Activated B cell treated with CpG ODN at 0.5 μM for 24 hours (primary cell): ENCODE results near the gene STK35. TPM values are rescaled to one million over a fixed set of nuclear protein-coding genes. Genes with fewer than 3 reads are reported as not detected.

Experiments
- ATAC-seq: fragments of 200-7000 bp; cut with Tn5 transposase; one replicate; pipeline ENCODE4 v1.10.0; 2021; ENCODE audit warnings: low read depth, mild to moderate bottlenecking, moderate library complexity
- CTCF ChIA-PET: fragments of 350-600 bp; sonication (Branson Sonifier 250); formaldehyde crosslinking; loops from one replicate; lab custom pipeline; 2021; ENCODE audit warnings: antibody characterized with exemption; lab: Charles Lee
- POLR2A ChIA-PET: fragments of 350-600 bp; sonication (Branson Sonifier 250); formaldehyde crosslinking; loops from one replicate; lab custom pipeline; 2021; ENCODE audit warnings: antibody characterized with exemption; lab: Charles Lee
- DNase-seq: peaks from one replicate; pipeline ENCODE4 v3.0.0; 2022
- H3K27ac Mint-ChIP-seq: one replicate; pipeline ENCODE4 v1.8.0; 2020; ENCODE audit warnings: mixed read lengths
- H3K27me3 Mint-ChIP-seq: one replicate; pipeline ENCODE4 v1.8.0; 2021; ENCODE audit warnings: mixed read lengths
- H3K36me3 Mint-ChIP-seq: one replicate; pipeline ENCODE4 v1.8.0; 2021; ENCODE audit warnings: low read depth, mixed read lengths
- H3K4me1 Mint-ChIP-seq: one replicate; pipeline ENCODE4 v1.8.0; 2021; ENCODE audit warnings: mixed read lengths
- H3K4me3 Mint-ChIP-seq: one replicate; pipeline ENCODE4 v1.8.0; 2020; ENCODE audit warnings: mild to moderate bottlenecking, mixed read lengths
- H3K9me3 Mint-ChIP-seq: one replicate; pipeline ENCODE4 v1.8.0; 2020; ENCODE audit warnings: mixed read lengths
- CTCF ChIP-seq: fragments of 200-600 bp; IDR thresholded peaks from one replicate; pipeline ENCODE4 v1.8.0; 2022; ENCODE audit warnings: antibody characterized with exemption, mild to moderate bottlenecking
- intact Hi-C: fragments of 100-400 bp; cut with micrococcal nuclease; formaldehyde crosslinking; loops from one replicate; pipeline ENCODE4 v1.15.1; 2024
- total RNA-seq: library from RNA; stranded (reverse); gene quantifications from 2 replicates; pipeline ENCODE4 v1.2.3, GENCODE V29; 2022

The STK35 gene
- total RNA-seq, result 15.5 and 17.6 TPM in 2 replicates

DNA sequence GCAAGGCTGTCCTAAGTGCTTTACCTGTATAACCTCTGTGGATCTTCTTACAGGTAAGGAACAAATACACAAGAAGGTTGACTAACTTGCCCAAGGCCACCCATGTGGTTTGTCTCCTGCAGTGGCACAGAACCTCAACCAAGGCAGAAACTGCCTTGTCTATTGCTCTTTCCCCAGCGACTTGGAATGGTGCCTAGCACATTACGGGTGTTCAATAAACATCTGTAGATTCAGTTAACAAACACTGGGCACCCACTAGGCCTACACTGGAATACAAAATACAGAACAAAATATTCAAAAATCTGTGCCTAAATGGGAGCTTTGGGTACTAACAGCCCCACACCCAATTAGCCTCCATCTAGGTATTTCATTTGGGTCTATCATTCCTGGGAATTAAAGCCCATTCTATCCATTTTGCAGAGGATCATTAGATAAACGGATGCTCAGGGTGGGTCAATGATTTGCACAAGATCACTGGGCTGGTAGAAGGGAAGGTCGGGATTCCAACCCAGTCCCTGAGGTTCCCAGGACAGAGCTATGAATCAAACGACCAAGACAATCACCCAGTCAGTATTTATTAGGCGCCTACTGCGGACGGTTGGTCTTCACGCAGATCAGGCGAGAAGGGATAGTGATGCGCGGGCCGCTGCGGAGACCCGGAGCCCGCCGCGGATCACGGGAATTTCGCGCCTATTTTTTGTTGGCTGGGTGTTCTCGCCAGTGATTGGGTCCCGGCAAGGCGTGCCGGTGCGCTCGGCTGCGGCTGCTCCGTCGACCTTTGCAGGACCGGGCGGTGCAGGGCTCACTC is at the start of gene STK35:
STK35 (plus strand) TSS at position 771 of the 808 bp plus-strand sequence. CDS start 55 bp downstream, outside the sequence.
- DNase-seq (no peak), ATAC-seq (peak; percentile 30)
- Mint-ChIP-seq H3K4me1 (peaks cover 36% of the 10 kb centered on the region), H3K27ac (peak within 1 kb of the TSS; percentile 100), H3K36me3 (peaks cover 14% of the 10 kb centered on the region), H3K4me3 (peak within 1 kb of the TSS; percentile 93), H3K27me3 (no peaks in the 10 kb centered on the region), H3K9me3 (no peaks in the 10 kb centered on the region)
- intact Hi-C loops, result no loop called here
- ChIA-PET CTCF (interaction anchor here (1.0 to 1.5 kb wide), 2 partner anchors 8 to 299 kb away, joined by 3 to 6 read pairs; no protein-coding TSS in a partner anchor), POLR2A (interaction anchor here (1.9 to 2.6 kb wide), 3 partner anchors 8 to 147 kb away, joined by 9 to 15 read pairs (median 13); no protein-coding TSS in a partner anchor)
- no peak for TF ChIP-seq CTCF

DNA sequence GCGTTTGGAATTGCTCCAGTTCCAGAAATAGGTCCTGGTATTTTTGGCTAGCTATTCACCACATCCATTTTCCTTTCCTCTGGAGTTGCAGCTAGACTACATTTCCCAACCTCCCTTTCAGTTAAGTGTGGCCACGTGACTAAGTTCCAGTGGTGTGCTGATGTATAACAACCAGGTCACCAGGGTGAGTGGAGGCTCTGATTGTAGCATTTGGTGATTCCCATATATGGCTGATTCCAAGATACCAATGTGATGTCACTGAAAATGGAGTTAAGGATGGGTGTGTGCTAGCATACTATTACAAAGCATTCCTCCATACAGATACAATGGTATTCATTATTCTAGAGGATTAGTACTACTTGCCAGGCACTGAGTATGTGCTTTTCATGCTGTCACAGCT is 49.7 kb upstream of the STK35 start:
- Mint-ChIP-seq H3K36me3 (no peaks in the 10 kb centered on the region), H3K27me3 (peaks cover 37% of the 10 kb centered on the region), H3K4me3 (no peak overlapping the region), H3K27ac (no peak overlapping the region), H3K4me1 (no peaks in the 10 kb centered on the region), H3K9me3 (no peaks in the 10 kb centered on the region)
- ATAC-seq (no peak), DNase-seq (no peak)
- ChIA-PET POLR2A (no interaction called here), CTCF (no interaction called here)
- no peak for TF ChIP-seq CTCF
- intact Hi-C loops, result no loop called here

DNA sequence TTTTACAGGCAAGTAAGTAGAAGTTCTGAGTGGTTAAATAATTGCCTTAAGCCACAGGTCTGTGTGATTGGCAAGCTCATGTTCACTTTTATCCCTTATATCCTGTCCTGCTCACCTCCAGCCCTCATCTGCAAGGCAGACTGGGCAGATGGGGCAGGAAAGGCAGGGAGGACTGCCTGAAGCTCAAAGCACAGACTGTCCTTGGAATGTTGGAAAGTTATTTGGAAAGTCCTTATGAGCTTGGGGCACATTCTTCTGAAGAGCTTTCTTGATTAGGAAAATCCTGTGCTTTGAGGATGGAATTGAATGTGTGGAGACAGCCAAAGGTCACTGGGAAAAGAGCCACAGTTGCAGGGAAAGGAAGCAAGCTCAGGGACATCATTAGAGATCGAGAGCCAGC is 48.9 kb upstream of the STK35 start:
- H3K9me3 Mint-ChIP-seq, result no peaks in the 10 kb centered on the region
- ATAC-seq (no peak), DNase-seq (no peak)
- H3K27ac Mint-ChIP-seq, result no peak overlapping the region
- intact Hi-C loops, result no loop called here
- no peaks in the 10 kb centered on the region for H3K36me3 Mint-ChIP-seq
- H3K27me3 Mint-ChIP-seq, result peaks cover 43% of the 10 kb centered on the region
- ChIA-PET CTCF (no interaction called here), POLR2A (no interaction called here)
- TF ChIP-seq CTCF, result no peak
- H3K4me1 Mint-ChIP-seq, result no peaks in the 10 kb centered on the region
- no peak overlapping the region for H3K4me3 Mint-ChIP-seq

- ChIA-PET CTCF (no interaction called here), POLR2A (no interaction called here)
- no peaks in the 10 kb centered on the region for H3K4me1 Mint-ChIP-seq
- peaks cover 43% of the 10 kb centered on the region for H3K27me3 Mint-ChIP-seq
- no peak for TF ChIP-seq CTCF
- H3K27ac Mint-ChIP-seq, result no peak overlapping the region
- DNase-seq (no peak), ATAC-seq (no peak)
- no peaks in the 10 kb centered on the region for H3K36me3 Mint-ChIP-seq
- H3K9me3 Mint-ChIP-seq, result peaks cover 2% of the 10 kb centered on the region
- intact Hi-C loops, result no loop called here
- no peak overlapping the region for H3K4me3 Mint-ChIP-seq
Measured at GRCh38 chr20:2053615-2054014, 48.0 kb upstream of the STK35 start.

GRCh38 chr20:2054911-2055310 is 46.7 kb upstream of the STK35 start:
- no peaks in the 10 kb centered on the region for H3K36me3 Mint-ChIP-seq
- ChIA-PET CTCF (no interaction called here), POLR2A (no interaction called here)
- ATAC-seq, result no peak
- H3K9me3 Mint-ChIP-seq, result peaks cover 2% of the 10 kb centered on the region
- TF ChIP-seq CTCF, result no peak
- DNase-seq, result no peak
- peaks cover 41% of the 10 kb centered on the region for H3K27me3 Mint-ChIP-seq
- no peaks in the 10 kb centered on the region for H3K4me1 Mint-ChIP-seq
- intact Hi-C loops, result no loop called here
- no peak overlapping the region for H3K27ac Mint-ChIP-seq
- H3K4me3 Mint-ChIP-seq, result no peak overlapping the region
